H1 (cell line): Measurements from ENCODE around the gene CCBE1. TPM values are rescaled to one million over a fixed set of nuclear protein-coding genes. Genes with fewer than 3 reads are reported as not detected.

Experiments
- CTCF ChIA-PET: fragments of 300-600 bp; sonication (Branson Sonifier 250); formaldehyde crosslinking; loops from one replicate; lab custom pipeline; 2021; ENCODE audit not compliant: partially characterized antibody; lab: Charles Lee
- POLR2A ChIA-PET: fragments of 300-600 bp; sonication (Branson Sonifier 250); formaldehyde crosslinking; loops from one replicate; lab custom pipeline; 2021; ENCODE audit warnings: inconsistent platforms; ENCODE audit not compliant: partially characterized antibody; lab: Charles Lee
- DNase-seq, 2 experiments: peaks; one replicate each; pipeline versions ENCODE4 v3.0.0 to v3.0.0-alpha.2; 2010 to 2022; ENCODE audit warnings: low spot score in 2 of 2, low read depth in 1 of 2, mixed read lengths in 1 of 2
- FAIRE-seq: peaks from 2 replicates; lab custom pipeline; 2011; peaks lifted over from hg19 to GRCh38; lab: Jason Lieb, UNC
- H2AFZ ChIP-seq: 2 replicates; pipeline ENCODE4 v1.8.1; 2012; ENCODE audit warnings: low read length, inconsistent platforms
- H2AK5ac ChIP-seq: 2 replicates; pipeline ENCODE4 v1.6.1; 2013; ENCODE audit warnings: low read depth, low read length
- H2BK120ac ChIP-seq: replicated peaks from 2 replicates; pipeline ENCODE3; 2013; ENCODE audit warnings: low read depth, low read length, inconsistent platforms
- H2BK12ac ChIP-seq: 2 replicates; pipeline ENCODE4 v1.6.1; 2013; ENCODE audit warnings: low read depth, low read length
- H2BK15ac ChIP-seq: 2 replicates; pipeline ENCODE4 v1.6.1; 2013; ENCODE audit warnings: low read length
- H2BK20ac ChIP-seq: 2 replicates; pipeline ENCODE4 v1.6.1; 2013; ENCODE audit warnings: low read length
- H2BK5ac ChIP-seq: 2 replicates; pipeline ENCODE4 v1.6.1; 2013; ENCODE audit warnings: low read depth, low read length
- H3K14ac ChIP-seq: 2 replicates; pipeline ENCODE4 v1.6.1; 2013; ENCODE audit warnings: inconsistent platforms; ENCODE audit not compliant: insufficient read length
- H3K18ac ChIP-seq: 2 replicates; pipeline ENCODE4 v1.6.1; 2013; ENCODE audit warnings: low read length; ENCODE audit errors: extremely low read depth
- H3K23ac ChIP-seq: 2 replicates; pipeline ENCODE4 v1.6.1; 2013; ENCODE audit warnings: inconsistent platforms; ENCODE audit not compliant: insufficient read length
- H3K23me2 ChIP-seq: 2 replicates; pipeline ENCODE4 v1.6.1; 2013; ENCODE audit warnings: low read depth, low read length
- H3K27ac ChIP-seq: 2 replicates; pipeline ENCODE4 v1.6.1; 2011; ENCODE audit warnings: low read depth, low read length, inconsistent platforms
- H3K27me3 ChIP-seq, 4 experiments: replicated peaks in 1 of 4; 1 replicate in 1 of 4; 2 replicates in 3 of 4; pipeline versions ENCODE4 v1.6.1 to v1.8.1; 2011 to 2013; ENCODE audit warnings: low read length in 3 of 4, mild to moderate bottlenecking in 3 of 4, inconsistent platforms in 2 of 4, mixed read lengths in 2 of 4, moderate library complexity in 1 of 4; ENCODE audit not compliant: control insufficient read depth in 3 of 4, insufficient read depth in 3 of 4; ENCODE audit errors: extremely low read depth in 1 of 4
- H3K36me3 ChIP-seq, 4 experiments: 2 replicates each; pipeline versions ENCODE4 v1.6.1 to v1.8.1; 2011 to 2013; ENCODE audit warnings: mild to moderate bottlenecking in 4 of 4, low read length in 3 of 4, moderate library complexity in 2 of 4, control low read depth in 1 of 4, inconsistent platforms in 1 of 4; ENCODE audit not compliant: insufficient read depth in 4 of 4, control insufficient read depth in 2 of 4
- H3K4ac ChIP-seq: replicated peaks from 2 replicates; pipeline ENCODE3; 2013; ENCODE audit warnings: low read length, low read depth, mixed read lengths, inconsistent platforms; ENCODE audit not compliant: insufficient read length
- H3K4me1 ChIP-seq, 4 experiments: replicated peaks in 1 of 4; 1 replicate in 1 of 4; 2 replicates in 3 of 4; pipeline versions ENCODE4 v1.6.1 to v1.8.1; 2011 to 2013; ENCODE audit warnings: low read length in 3 of 4, inconsistent platforms in 2 of 4, mixed read lengths in 1 of 4; ENCODE audit not compliant: insufficient read depth in 4 of 4, control insufficient read depth in 3 of 4
- H3K4me2 ChIP-seq, 2 experiments: 2 replicates each; pipeline versions ENCODE4 v1.6.1 to v1.8.1; 2011 to 2013; ENCODE audit warnings: low read depth in 2 of 2, low read length in 2 of 2, control low read depth in 1 of 2, inconsistent platforms in 1 of 2, mild to moderate bottlenecking in 1 of 2; ENCODE audit not compliant: insufficient read depth in 1 of 2
- H3K4me3 ChIP-seq, 4 experiments: fragments of 200-600, 300-600 bp in 1 of 4; sonication (generic), shearing (Covaris generic), sonication (Bioruptor Twin) in 1 of 4; 2 replicates each; pipeline versions ENCODE4 v1.5.1 to v1.8.1; 2011 to 2016; ENCODE audit warnings: low read length in 4 of 4, low read depth in 3 of 4, control low read depth in 2 of 4, inconsistent platforms in 2 of 4, mild to moderate bottlenecking in 2 of 4, mixed read lengths in 1 of 4, moderate library complexity in 1 of 4; ENCODE audit not compliant: insufficient read depth in 2 of 4; ENCODE audit errors: extremely low read depth in 1 of 4
- H3K56ac ChIP-seq: replicated peaks from 2 replicates; pipeline ENCODE3; 2013; ENCODE audit warnings: low read depth, mild to moderate bottlenecking, mixed read lengths, low read length, inconsistent platforms; ENCODE audit not compliant: insufficient read length
- H3K79me1 ChIP-seq: 2 replicates; pipeline ENCODE4 v1.6.1; 2013; ENCODE audit warnings: low read depth, low read length, control low read depth
- H3K79me2 ChIP-seq, 2 experiments: 2 replicates each; pipeline versions ENCODE4 v1.6.1 to v1.8.1; 2012 to 2013; ENCODE audit warnings: low read length in 2 of 2, mild to moderate bottlenecking in 2 of 2, inconsistent platforms in 1 of 2; ENCODE audit not compliant: insufficient read depth in 2 of 2, control insufficient read depth in 1 of 2
- H3K9ac ChIP-seq, 4 experiments: replicated peaks in 1 of 4; 1 replicate in 1 of 4; 2 replicates in 3 of 4; pipeline versions ENCODE4 v1.6.1 to v1.8.1; 2011 to 2013; ENCODE audit warnings: low read depth in 3 of 4, low read length in 3 of 4, control low read depth in 2 of 4, mild to moderate bottlenecking in 2 of 4, moderate library complexity in 2 of 4, inconsistent platforms in 1 of 4; ENCODE audit errors: extremely low read depth in 1 of 4
- H3K9me3 ChIP-seq, 2 experiments: 2 replicates each; pipeline versions ENCODE4 v1.6.1 to v1.8.1; 2012 to 2013; ENCODE audit warnings: mild to moderate bottlenecking in 2 of 2, moderate library complexity in 2 of 2, control low read depth in 1 of 2, inconsistent platforms in 1 of 2, low read depth in 1 of 2, low read length in 1 of 2, mixed read lengths in 1 of 2; ENCODE audit not compliant: insufficient read depth in 2 of 2
- H4K20me1 ChIP-seq, 2 experiments: replicated peaks in 1 of 2; 2 replicates each; pipeline versions ENCODE3 to v1.8.1; 2011 to 2013; ENCODE audit warnings: inconsistent platforms in 2 of 2, low read length in 2 of 2, mild to moderate bottlenecking in 1 of 2; ENCODE audit not compliant: insufficient read depth in 2 of 2, control insufficient read depth in 1 of 2
- H4K5ac ChIP-seq: 2 replicates; pipeline ENCODE4 v1.6.1; 2013; ENCODE audit warnings: low read length, low read depth, mixed read lengths, inconsistent platforms; ENCODE audit not compliant: insufficient read length
- H4K8ac ChIP-seq: 2 replicates; pipeline ENCODE4 v1.8.0; 2013; ENCODE audit warnings: mild to moderate bottlenecking, moderate library complexity, low read length, inconsistent platforms; ENCODE audit not compliant: insufficient read depth; ENCODE audit errors: extremely low read depth
- H4K91ac ChIP-seq: replicated peaks from 2 replicates; pipeline ENCODE3; 2013; ENCODE audit warnings: low read length, mixed read lengths, inconsistent platforms; ENCODE audit not compliant: insufficient read length
- GTF2F1 ChIP-seq: IDR thresholded peaks from 2 replicates; pipeline ENCODE4 v1.6.1; 2012; ENCODE audit warnings: low read depth, low read length, improper control_type of control experiment, borderline replicate concordance
- KDM4A ChIP-seq: IDR thresholded peaks from one replicate; pipeline ENCODE4 v1.7.1; 2012; ENCODE audit warnings: low read depth, mild to moderate bottlenecking, moderate library complexity, low read length, inconsistent platforms; ENCODE audit not compliant: severe bottlenecking
- MAFK ChIP-seq: IDR thresholded peaks from 2 replicates; pipeline ENCODE4 v1.6.1; 2012; ENCODE audit warnings: low read depth, mild to moderate bottlenecking, improper control_type of control experiment, low read length
- RAD21 ChIP-seq, 2 experiments: IDR thresholded peaks in 1 of 2; conservative IDR thresholded peaks in 1 of 2; 2 replicates each; pipeline ENCODE4 v1.6.1; 2011; ENCODE audit warnings: low read depth in 2 of 2, low read length in 2 of 2, improper control_type of control experiment in 1 of 2, inconsistent platforms in 1 of 2, mild to moderate bottlenecking in 1 of 2, moderate library complexity in 1 of 2
- SAP30 ChIP-seq: fragments of 300-600 bp; sonication (generic); IDR thresholded peaks from 2 replicates; pipeline ENCODE4 v1.7.1; 2012; ENCODE audit warnings: low read length, moderate library complexity, mild to moderate bottlenecking, inconsistent platforms; ENCODE audit not compliant: insufficient read depth, insufficient replicate concordance
- SP1 ChIP-seq: IDR thresholded peaks from 2 replicates; pipeline ENCODE4 v1.6.1; 2011; ENCODE audit warnings: low read depth, low read length
- SP2 ChIP-seq: IDR thresholded peaks from 2 replicates; pipeline ENCODE4 v1.6.1; 2012; ENCODE audit warnings: mild to moderate bottlenecking, low read length, inconsistent platforms
- TBP ChIP-seq: IDR thresholded peaks from 2 replicates; pipeline ENCODE4 v1.6.1; 2011; ENCODE audit warnings: low read depth, low read length, improper control_type of control experiment
- TEAD4 ChIP-seq: IDR thresholded peaks from 2 replicates; pipeline ENCODE4 v1.6.1; 2012; ENCODE audit warnings: low read depth, low read length, inconsistent platforms, mixed read lengths
- WGBS, 2 experiments: shearing (Covaris generic) in 1 of 2; methylation state at CpG; one replicate each; pipeline versions ENCODE4 v1.1.6 to v1.1.7; 2013 to 2015; ENCODE audit warnings: low lambda C conversion rate in 2 of 2, mixed read lengths in 2 of 2, inconsistent platforms in 1 of 2, low coverage in 1 of 2, missing lambda C conversion rate in 1 of 2; ENCODE audit not compliant: insufficient replicate concordance in 2 of 2, insufficient coverage in 1 of 2, insufficient read length in 1 of 2; ENCODE audit errors: extremely low coverage in 1 of 2, missing lambda C conversion rate in 1 of 2; 5-methylcytosine and 5-hydroxymethylcytosine counted together
- polyA plus RNA-seq, 7 experiments: library from polyadenylated mRNA; depleted of rRNA in 3 of 7; stranded (reverse) in 5 of 7; unstranded in 2 of 7; fragments of >200 nt in 5 of 7; fragments of 200-250 nt in 2 of 7; gene quantifications; 1 replicate in 5 of 7; 2 replicates in 1 of 7; 4 replicates in 1 of 7; pipeline versions ENCODE4 v1.2.1 to v1.2.3, GENCODE V29; 2011 to 2013; ENCODE audit warnings: missing spikeins in 2 of 7, mixed read lengths in 2 of 7
- total RNA-seq: library from RNA; stranded (reverse); fragmentation: NEBNext Ultra II Directional; extraction: Animal tissue kit (Norgen Biotek cat#: 25700); gene quantifications from 2 replicates; pipeline ENCODE4 v1.2.1, GENCODE V29; 2021
- TF ChIP-seq, protein P1 (sequence below): IDR thresholded peaks from 2 replicates; pipeline ENCODE4 v1.6.1; 2012; ENCODE audit warnings: inconsistent platforms
- TF ChIP-seq, protein P2 (sequence below), 3 experiments: IDR thresholded peaks; 1 replicate in 2 of 3; 2 replicates in 1 of 3; pipeline versions ENCODE4 v1.5.1 to v1.6.1; 2011; ENCODE audit warnings: low read length in 3 of 3, mild to moderate bottlenecking in 3 of 3, inconsistent platforms in 2 of 3, low read depth in 1 of 3, moderate library complexity in 1 of 3; ENCODE audit not compliant: insufficient read depth in 1 of 3; ENCODE audit errors: control extremely low read depth in 1 of 3

CCBE1 gene
- total and polyA plus RNA-seq, 2 of the 8 experiments (the other 6 are each of a cell fraction or from before 2014, with no cell fraction given) = 2.1 to 2.6 TPM

DNA sequence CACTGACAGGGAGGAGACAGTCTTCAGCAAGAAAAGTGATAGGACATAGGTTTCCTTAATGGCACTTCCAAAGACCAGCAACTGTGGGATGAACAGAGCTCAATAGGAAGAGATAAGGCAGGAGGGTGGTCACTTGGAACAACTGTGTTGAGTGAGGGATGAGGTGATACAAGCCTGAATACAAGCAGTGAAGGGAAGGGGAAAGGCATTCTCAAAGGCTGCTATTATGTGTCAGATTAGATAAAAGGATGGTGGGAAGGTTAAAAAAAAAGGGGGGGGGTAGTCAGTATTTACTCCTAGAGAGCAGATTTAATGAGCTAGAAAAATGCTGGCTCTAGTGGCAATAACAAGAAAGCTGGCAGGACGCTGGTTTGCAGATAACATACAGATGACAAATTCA is 25.7 kb downstream of the CCBE1 start:
- H3K18ac ChIP-seq = no peak overlapping the region
- H2BK120ac ChIP-seq = no peak overlapping the region
- DNase-seq (no peak), FAIRE-seq (no peak)
- no peak overlapping the region for H3K56ac ChIP-seq
- no peak overlapping the region for H3K14ac ChIP-seq
- H3K4me3 ChIP-seq = no peak overlapping the region
- no peak overlapping the region for H3K4me2 ChIP-seq
- no peak overlapping the region for H2AFZ ChIP-seq
- no peak overlapping the region for H3K4ac ChIP-seq
- no peak overlapping the region for H4K5ac ChIP-seq
- H3K79me1 ChIP-seq = no peaks in the 10 kb centered on the region
- no peaks in the 10 kb centered on the region for H3K9me3 ChIP-seq
- no peak overlapping the region for H2BK12ac ChIP-seq
- H3K27ac ChIP-seq = no peak overlapping the region
- no peaks in the 10 kb centered on the region for H3K36me3 ChIP-seq
- no peak overlapping the region for H2BK15ac ChIP-seq
- no peaks in the 10 kb centered on the region for H3K23me2 ChIP-seq
- H4K91ac ChIP-seq = no peak overlapping the region
- no peak overlapping the region for H3K23ac ChIP-seq
- no peak overlapping the region for H2AK5ac ChIP-seq
- 100% methylated on average over 1 of the region's 1 CpG; no CpG with 5 or more reads in 1 of the 2 experiments for whole genome bisulfite sequencing, 2 experiments
- H2BK20ac ChIP-seq = no peak overlapping the region
- H3K9ac ChIP-seq = no peak overlapping the region
- no peaks in the 10 kb centered on the region for H3K4me1 ChIP-seq
- POLR2A ChIA-PET = no interaction called here
- H2BK5ac ChIP-seq = no peak overlapping the region
- no peaks in the 10 kb centered on the region for H3K27me3 ChIP-seq
- CTCF ChIA-PET = interaction anchor here (0.6 to 1.7 kb wide), 4 partner anchors 40 to 1428 kb away, joined by 3 to 8 read pairs (median 3); no protein-coding TSS in a partner anchor
- no peak overlapping the region for H4K8ac ChIP-seq
- H3K79me2 ChIP-seq = no peaks in the 10 kb centered on the region; a peak in 1 of 4 replicates
- no peaks in the 10 kb centered on the region for H4K20me1 ChIP-seq
- no peak for TF ChIP-seq MAFK
- TF ChIP-seq, protein P1, sequence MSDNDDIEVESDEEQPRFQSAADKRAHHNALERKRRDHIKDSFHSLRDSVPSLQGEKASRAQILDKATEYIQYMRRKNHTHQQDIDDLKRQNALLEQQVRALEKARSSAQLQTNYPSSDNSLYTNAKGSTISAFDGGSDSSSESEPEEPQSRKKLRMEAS = no peak
- TF ChIP-seq SP2 = no peak
- no peak for TF ChIP-seq KDM4A
- TF ChIP-seq TEAD4 = no peak
- TF ChIP-seq RAD21 (IDR thresholded peaks at IDR 0.05 in 1 of 2, conservative IDR thresholded peaks at IDR 0.05 in 1 of 2; ENCODE audit: low read depth in 2 of 2, low read length in 2 of 2) = no peak
- no peak for TF ChIP-seq TBP
- TF ChIP-seq SP1 = no peak
- TF ChIP-seq GTF2F1 = no peak
- TF ChIP-seq SAP30 = no peak
- TF ChIP-seq, protein P2, sequence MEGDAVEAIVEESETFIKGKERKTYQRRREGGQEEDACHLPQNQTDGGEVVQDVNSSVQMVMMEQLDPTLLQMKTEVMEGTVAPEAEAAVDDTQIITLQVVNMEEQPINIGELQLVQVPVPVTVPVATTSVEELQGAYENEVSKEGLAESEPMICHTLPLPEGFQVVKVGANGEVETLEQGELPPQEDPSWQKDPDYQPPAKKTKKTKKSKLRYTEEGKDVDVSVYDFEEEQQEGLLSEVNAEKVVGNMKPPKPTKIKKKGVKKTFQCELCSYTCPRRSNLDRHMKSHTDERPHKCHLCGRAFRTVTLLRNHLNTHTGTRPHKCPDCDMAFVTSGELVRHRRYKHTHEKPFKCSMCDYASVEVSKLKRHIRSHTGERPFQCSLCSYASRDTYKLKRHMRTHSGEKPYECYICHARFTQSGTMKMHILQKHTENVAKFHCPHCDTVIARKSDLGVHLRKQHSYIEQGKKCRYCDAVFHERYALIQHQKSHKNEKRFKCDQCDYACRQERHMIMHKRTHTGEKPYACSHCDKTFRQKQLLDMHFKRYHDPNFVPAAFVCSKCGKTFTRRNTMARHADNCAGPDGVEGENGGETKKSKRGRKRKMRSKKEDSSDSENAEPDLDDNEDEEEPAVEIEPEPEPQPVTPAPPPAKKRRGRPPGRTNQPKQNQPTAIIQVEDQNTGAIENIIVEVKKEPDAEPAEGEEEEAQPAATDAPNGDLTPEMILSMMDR (IDR thresholded peaks at IDR 0.05; ENCODE audit: control extremely low read depth in 1 of 3, insufficient read depth in 1 of 3, low read depth in 1 of 3, low read length in 3 of 3) = no peak
